ENCODE data around the gene MNS1. TPM values are rescaled to one million over a fixed set of nuclear protein-coding genes. Genes with fewer than 3 reads are reported as not detected.
A peak's percentile ranks its signal among the peaks of the same experiment; 100 is the strongest.

MNS1 gene
- total and polyA plus RNA-seq, 8 donors: 0.58 to 39.4 (median 1.2) TPM; not detected in 1

DNA sequence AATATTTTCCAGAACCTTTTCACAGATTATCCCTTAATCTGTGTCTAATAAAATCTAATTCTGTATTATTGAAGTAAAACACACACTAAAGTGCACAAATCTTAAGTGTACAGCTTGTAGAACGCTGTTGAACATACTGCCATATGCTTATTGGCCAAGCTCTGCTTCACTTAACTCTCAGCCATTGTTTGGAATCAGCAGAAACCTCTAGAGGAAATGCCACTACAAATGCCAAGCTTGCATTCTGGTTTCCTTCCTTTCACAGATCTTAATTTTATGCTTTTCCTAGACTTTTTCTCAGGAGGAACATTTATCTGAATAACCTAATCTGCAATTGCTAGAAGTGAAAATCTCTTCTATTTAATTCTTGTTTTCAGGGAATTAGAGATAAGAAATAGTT, 10.1 kb downstream of the MNS1 start:
- intact Hi-C loops (cut with DNase I; ENCODE audit: low total_unique reads): no loop called here
- Histone ChIP-seq H3K27ac (no peak overlapping the region), H3K36me3 (no peaks in the 10 kb centered on the region), H3K27me3 (no peaks in the 10 kb centered on the region), H3K4me1 (no peaks in the 10 kb centered on the region), H3K9me3 (no peaks in the 10 kb centered on the region), H3K4me3 (no peak overlapping the region)
- DNase-seq: no peak
- 62 to 78% (median 74%) methylated on average over 1 of the region's 1 CpG for WGBS, 5 donors
- TF ChIP-seq POLR2A (IDR thresholded peaks at IDR 0.05) (no peak), POLR2AphosphoS5 (IDR thresholded peaks at IDR 0.05) (no peak), EP300 (IDR thresholded peaks at IDR 0.05) (no peak)
- TF ChIP-seq, protein P1, sequence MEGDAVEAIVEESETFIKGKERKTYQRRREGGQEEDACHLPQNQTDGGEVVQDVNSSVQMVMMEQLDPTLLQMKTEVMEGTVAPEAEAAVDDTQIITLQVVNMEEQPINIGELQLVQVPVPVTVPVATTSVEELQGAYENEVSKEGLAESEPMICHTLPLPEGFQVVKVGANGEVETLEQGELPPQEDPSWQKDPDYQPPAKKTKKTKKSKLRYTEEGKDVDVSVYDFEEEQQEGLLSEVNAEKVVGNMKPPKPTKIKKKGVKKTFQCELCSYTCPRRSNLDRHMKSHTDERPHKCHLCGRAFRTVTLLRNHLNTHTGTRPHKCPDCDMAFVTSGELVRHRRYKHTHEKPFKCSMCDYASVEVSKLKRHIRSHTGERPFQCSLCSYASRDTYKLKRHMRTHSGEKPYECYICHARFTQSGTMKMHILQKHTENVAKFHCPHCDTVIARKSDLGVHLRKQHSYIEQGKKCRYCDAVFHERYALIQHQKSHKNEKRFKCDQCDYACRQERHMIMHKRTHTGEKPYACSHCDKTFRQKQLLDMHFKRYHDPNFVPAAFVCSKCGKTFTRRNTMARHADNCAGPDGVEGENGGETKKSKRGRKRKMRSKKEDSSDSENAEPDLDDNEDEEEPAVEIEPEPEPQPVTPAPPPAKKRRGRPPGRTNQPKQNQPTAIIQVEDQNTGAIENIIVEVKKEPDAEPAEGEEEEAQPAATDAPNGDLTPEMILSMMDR (IDR thresholded peaks at IDR 0.05): no peak

DNA sequence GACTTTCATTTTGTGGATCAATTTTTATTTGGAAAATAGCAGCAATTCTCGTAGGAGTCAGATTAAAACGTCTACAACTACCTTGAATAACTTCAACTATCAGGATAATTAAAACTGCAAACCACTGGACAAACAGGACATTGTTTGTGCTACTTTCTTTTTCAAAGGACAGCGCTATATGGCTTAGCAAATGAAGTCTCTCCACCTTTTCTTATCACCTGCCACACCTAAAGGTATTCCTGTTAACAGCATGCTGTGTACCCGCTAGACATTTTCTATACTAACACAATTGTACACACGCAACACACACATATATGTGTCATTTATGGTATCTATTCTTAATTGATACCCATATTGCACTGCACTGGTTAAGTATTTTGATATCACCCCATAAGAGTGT, 19.2 kb downstream of the MNS1 start:
- Histone ChIP-seq H3K27me3 (no peaks in the 10 kb centered on the region), H3K4me3 (no peak overlapping the region), H3K36me3 (peaks cover 0 to 7% (median 0%) of the 10 kb centered on the region in 4 donors), H3K9me3 (no peaks in the 10 kb centered on the region), H3K4me1 (no peaks in the 10 kb centered on the region), H3K27ac (no peak overlapping the region)
- intact Hi-C loops (cut with DNase I; ENCODE audit: low total_unique reads): no loop called here
- 38 to 62% (median 57%) methylated on average over 5 of the region's 5 CpGs for WGBS, 5 donors
- DNase-seq: no peak
- TF ChIP-seq EP300 (IDR thresholded peaks at IDR 0.05) (no peak), POLR2A (IDR thresholded peaks at IDR 0.05) (no peak), POLR2AphosphoS5 (IDR thresholded peaks at IDR 0.05) (no peak)
- TF ChIP-seq, protein P1 (IDR thresholded peaks at IDR 0.05): no peak

DNA sequence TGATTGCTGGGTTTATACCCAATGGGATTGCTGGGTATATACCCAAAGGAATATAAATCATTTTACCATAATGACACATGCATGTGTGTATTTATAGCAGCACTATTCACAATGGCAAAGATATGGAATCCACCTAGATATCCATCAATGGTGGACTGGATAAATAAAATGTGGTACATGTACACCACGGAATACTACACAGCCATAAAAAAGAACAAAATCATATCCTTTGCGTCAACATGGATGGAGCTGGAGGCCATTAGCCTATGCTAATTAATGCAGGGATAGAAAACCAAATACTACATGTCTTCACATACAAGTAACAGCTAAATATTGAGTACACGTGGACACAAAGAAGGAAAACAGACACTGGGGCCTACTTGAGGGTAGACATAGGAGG, 22.6 kb downstream of the MNS1 start:
- peaks cover 0 to 7% (median 0%) of the 10 kb centered on the region in 4 donors for H3K36me3 ChIP-seq
- H3K27me3 ChIP-seq: no peaks in the 10 kb centered on the region
- intact Hi-C loops (cut with DNase I; ENCODE audit: low total_unique reads): no loop called here
- DNase-seq: no peak
- no peak overlapping the region for H3K4me3 ChIP-seq
- H3K4me1 ChIP-seq: no peaks in the 10 kb centered on the region
- no peak overlapping the region for H3K27ac ChIP-seq
- TF ChIP-seq, protein P1 (IDR thresholded peaks at IDR 0.05): no peak
- TF ChIP-seq EP300 (IDR thresholded peaks at IDR 0.05) (no peak), POLR2AphosphoS5 (IDR thresholded peaks at IDR 0.05) (no peak), POLR2A (IDR thresholded peaks at IDR 0.05) (no peak)
- WGBS, 5 donors: 95 to 100% (median 97%) methylated on average over 3 of the region's 3 CpGs
- H3K9me3 ChIP-seq: no peaks in the 10 kb centered on the region

DNA sequence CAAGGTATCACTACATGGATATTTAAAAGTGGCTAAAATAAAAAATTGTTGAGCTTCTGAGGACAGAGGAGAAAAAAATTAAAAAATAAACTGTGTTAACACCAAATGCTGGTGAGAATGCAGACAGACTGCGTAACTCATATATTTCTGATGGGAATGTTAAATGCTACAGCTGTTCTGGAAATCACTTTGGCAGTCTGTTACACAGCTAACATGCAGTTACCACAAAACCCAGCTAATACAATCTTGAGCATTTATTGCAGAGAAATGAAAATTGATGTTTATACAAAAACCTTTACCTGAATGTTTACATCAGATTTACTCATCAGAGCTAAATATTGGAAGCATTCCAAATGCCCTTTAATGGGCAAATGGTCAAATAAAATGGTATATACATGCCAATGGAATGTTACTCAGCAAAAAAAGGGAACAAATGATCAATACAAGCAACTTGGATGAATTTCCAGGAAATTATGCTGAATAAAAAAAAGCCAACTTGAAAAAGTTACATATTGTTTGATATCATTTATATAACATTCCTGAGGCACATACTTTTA, 24.6 kb downstream of the MNS1 start:
- 85 to 98% (median 93%) methylated on average over 1 of the region's 1 CpG for WGBS, 5 donors
- H3K27me3 ChIP-seq: no peaks in the 10 kb centered on the region
- H3K27ac ChIP-seq: no peak overlapping the region
- no peaks in the 10 kb centered on the region for H3K4me1 ChIP-seq
- H3K4me3 ChIP-seq: no peak overlapping the region
- TF ChIP-seq EP300 (IDR thresholded peaks at IDR 0.05) (no peak), POLR2AphosphoS5 (IDR thresholded peaks at IDR 0.05) (no peak), POLR2A (IDR thresholded peaks at IDR 0.05) (no peak)
- TF ChIP-seq, protein P1 (IDR thresholded peaks at IDR 0.05): no peak
- no peaks in the 10 kb centered on the region for H3K9me3 ChIP-seq
- DNase-seq: peak in 1 of 2 donors; percentile 7
- intact Hi-C loops (cut with DNase I; ENCODE audit: low total_unique reads): no loop called here
- H3K36me3 ChIP-seq: peaks cover 0 to 7% (median 0%) of the 10 kb centered on the region in 4 donors
